HG03378 (cell line): ENCODE measurements around the gene PCCA.
"Not testable (repeated sequence)": the region's sequence is repeated elsewhere in the genome, so short reads cannot be mapped to it uniquely, and the experiment has no call there.

Experiments
- ATAC-seq: cut with Tn5 transposase; IDR thresholded peaks from one replicate; pipeline ENCODE4 v1.9.1; 2021; ENCODE audit warnings: mild to moderate bottlenecking, moderate library complexity; ENCODE audit not compliant: unreplicated experiment

PCCA gene

DNA sequence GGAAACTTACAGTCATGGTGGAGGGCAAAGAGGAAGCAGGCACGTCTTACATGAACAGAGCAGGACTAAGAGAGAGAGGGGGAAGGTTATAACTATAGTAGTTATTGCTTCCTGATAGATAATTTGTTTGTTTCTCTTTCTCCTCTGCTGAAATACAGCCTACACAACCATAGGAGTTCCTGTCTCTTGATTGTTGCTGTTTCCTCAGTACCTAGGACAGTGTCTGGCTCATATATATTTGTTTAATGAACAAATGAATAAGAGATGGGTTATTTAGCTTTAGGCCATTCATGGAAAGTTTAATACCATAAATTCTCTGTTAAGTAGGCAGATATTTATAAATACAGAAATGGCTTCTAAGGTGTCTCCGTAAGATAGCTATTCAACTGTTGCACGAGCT is 95.2 kb downstream of the PCCA start:
- no peak for ATAC-seq

GRCh38 chr13:100195568-100195967 is 106.7 kb downstream of the PCCA start:
- no peak for ATAC-seq

- no peak for ATAC-seq
These were observed 107.5 kb downstream of the PCCA start for GRCh38 chr13:100196375-100196774.

GRCh38 chr13:100197116-100197515 is 108.2 kb downstream of the PCCA start:
- no peak for ATAC-seq

GRCh38 chr13:100197591-100198365 is 108.9 kb downstream of the PCCA start:
- no peak for ATAC-seq

- ATAC-seq, result no peak
These were observed 114.9 kb downstream of the PCCA start for GRCh38 chr13:100203696-100204367.

- ATAC-seq, result no peak
These were observed 119.1 kb downstream of the PCCA start for GRCh38 chr13:100208002-100208401.

- ATAC-seq, result no peak
These were observed 119.7 kb downstream of the PCCA start for GRCh38 chr13:100208626-100209025.

DNA sequence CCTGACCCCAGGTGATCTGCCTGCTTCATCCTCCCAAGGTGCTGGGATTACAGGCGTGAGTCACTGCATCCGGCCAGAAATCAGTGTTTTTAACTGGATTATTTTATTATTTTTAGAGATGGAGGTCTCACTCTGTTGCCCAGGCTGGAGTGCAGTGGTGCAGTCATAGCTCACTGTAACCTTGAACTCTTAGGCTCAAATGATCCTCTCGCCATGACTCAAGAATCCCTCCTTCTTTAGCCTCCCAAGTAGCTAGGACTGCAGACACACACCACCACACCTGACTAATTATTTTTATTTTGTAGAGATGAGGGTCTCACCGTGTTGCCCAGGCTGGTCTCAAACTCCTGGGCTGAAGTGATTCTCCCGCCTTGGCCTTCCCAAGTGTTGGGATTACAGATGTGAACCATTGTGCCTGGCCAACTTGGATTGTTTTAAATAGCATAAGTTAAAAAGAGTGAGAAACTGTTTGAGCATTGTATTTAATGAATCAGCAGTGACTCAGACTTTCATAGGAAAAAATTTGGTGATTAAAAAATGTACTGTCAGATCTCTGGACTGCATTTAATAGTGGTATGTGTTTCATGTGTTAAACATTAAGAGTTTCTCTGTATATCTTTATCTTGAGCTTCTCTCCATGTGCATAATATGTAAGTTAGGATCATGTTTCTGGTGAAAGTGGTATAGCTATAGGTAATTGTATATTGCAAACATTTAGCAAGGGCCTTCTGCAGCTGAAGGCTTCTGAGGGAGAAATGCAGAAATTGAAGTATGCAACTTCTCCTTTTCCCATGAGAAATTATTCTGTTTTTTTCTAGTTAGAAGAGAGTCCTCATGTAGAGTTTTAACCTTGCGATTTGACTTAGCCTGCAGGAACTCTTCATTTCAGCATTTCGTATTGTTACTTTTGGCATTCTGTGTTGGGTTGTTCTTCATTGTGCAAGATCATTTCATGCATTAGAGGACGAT is 121.2 kb downstream of the PCCA start:
- no peak for ATAC-seq

DNA sequence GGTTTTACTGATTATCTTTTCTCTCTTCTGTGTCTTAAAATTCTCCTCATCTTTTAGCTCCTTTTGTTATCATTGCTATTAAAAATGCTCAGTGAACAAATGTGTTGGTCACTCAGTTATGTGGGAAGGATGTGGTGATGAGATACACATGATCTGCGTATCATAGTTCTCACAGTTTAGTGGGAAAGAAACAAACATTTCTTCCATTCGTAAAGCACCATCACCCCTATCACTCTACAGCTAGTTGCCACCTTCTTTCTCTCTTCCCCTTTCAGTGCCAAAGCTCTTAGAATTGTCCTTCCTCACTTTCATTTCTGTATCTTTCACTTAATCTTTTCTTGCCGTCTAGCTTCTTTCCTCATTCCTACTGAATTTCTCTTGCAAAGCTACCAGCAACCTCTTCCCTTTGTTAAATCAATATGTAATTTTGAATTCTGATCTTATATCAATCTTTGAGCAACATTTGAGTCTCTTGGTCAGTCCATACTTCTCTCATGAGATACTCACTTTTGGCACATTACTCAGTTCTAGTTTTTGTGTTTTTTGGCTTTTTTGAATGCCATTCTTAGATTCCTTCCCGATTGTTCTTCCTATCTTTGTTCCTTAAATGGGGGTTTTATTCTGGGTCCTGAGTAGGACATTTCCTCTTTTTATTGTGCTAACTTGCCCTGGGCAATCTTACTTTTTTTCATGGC is 122.3 kb downstream of the PCCA start:
- ATAC-seq, result no peak

- no peak for ATAC-seq
These were observed 124.1 kb downstream of the PCCA start for GRCh38 chr13:100212904-100213553.

DNA sequence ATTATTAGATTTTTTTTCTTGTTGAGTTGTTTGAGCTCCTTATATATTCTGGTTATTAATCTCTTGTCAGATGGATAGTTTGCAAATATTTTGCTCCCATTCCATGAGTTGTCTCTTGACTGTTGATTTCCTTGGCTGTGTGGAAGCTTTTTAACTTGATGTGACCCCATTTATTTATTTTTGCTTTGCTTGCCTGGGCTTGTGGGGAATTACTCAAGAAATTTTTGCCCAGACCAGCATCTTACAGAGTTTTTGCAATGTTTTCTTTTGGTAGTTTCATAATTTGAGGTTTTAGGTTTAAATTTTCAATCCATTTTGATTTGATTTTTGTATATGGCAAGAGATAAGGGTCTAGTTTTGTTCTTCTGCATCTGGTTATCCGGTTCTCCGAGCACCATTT is 124.7 kb downstream of the PCCA start:
- no peak for ATAC-seq

GRCh38 chr13:100214886-100215285 is 126.0 kb downstream of the PCCA start:
- ATAC-seq, result no peak

DNA sequence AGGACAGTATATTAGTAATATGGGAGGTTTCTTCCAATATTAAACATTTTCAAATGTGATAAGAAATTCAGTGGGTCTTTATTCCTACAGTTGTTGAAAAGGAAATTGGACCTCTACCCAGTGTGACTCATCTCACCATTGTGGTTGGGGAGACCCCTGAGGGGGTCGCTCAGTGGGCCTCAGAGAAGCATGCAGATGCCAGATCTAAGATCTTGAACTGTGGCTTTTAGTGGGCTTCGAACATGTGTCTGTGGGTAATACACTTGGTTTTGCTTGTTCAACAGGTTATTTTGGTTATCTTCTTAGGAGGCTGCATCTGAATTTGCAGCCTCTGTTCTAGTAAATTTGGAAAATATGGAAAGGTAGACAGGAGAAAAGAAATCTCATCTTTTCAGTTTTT is 132.3 kb downstream of the PCCA start:
- no peak for ATAC-seq

- not testable (repeated sequence) for ATAC-seq
These were observed 135.2 kb downstream of the PCCA start for GRCh38 chr13:100223966-100224530.

GRCh38 chr13:100229603-100230002 is 140.7 kb downstream of the PCCA start:
- ATAC-seq, result no peak

DNA sequence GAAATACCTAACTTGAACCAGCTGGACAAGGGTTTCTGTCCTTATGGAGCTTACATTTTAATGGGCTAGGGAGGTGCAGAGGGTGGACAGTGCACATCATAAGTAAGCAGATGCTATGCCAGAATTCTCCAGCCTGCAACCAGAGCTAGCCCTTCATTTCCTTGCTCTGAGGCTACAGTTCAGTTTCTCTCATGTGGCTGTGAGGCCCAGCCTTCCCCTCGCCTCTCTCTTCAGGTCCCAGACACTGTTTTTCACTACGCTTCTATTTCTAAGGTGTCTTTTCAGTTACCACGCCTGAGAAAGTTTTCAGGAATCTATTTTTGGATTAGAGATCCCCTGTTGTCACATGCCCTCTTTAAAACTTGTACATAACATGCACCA is 141.9 kb downstream of the PCCA start:
- no peak for ATAC-seq

- ATAC-seq, result no peak
These were observed 142.3 kb downstream of the PCCA start for GRCh38 chr13:100231176-100231575.

- ATAC-seq, result no peak
These were observed 145.1 kb downstream of the PCCA start for GRCh38 chr13:100234006-100234405.
